Endothelial cell of umbilical vein (primary cell): ENCODE data around the gene FNBP1. TPM values are rescaled to one million over a fixed set of nuclear protein-coding genes. Genes with fewer than 3 reads are reported as not detected.
A peak's percentile ranks its signal among the peaks of the same experiment; 100 is the strongest.

Source experiments
- BruUV-seq: library from RNA; stranded (reverse); fragments of 400-500 nt; replicated peaks from 2 replicates; lab custom pipeline; 2021; lab: Mats Ljungman, UMichigan
- CTCF ChIA-PET: fragments of 300-600, 350-600 bp; sonication (Branson Sonifier 250); formaldehyde crosslinking; loops from one replicate; lab custom pipeline; 2021; ENCODE audit warnings: antibody characterized with exemption, inconsistent platforms; lab: Charles Lee
- POLR2A ChIA-PET: fragments of 300-600, 350-600 bp; sonication (Branson Sonifier 250); formaldehyde crosslinking; loops from one replicate; lab custom pipeline; 2021; ENCODE audit warnings: antibody characterized with exemption, inconsistent platforms; lab: Charles Lee
- DNase-seq: peaks from one replicate; pipeline ENCODE4 v3.0.0-alpha.2; 2011; ENCODE audit warnings: low read depth, low spot score
- FAIRE-seq: peaks from 2 replicates; lab custom pipeline; 2011; peaks lifted over from hg19 to GRCh38; lab: Jason Lieb, UNC
- H2AFZ ChIP-seq: 2 replicates; pipeline ENCODE4 v1.6.0; 2012; ENCODE audit warnings: low read depth, low read length, control low read depth, inconsistent platforms
- H3K27ac ChIP-seq: 2 replicates; pipeline ENCODE4 v1.5.1; 2011; ENCODE audit warnings: low read depth, mild to moderate bottlenecking, control low read depth, low read length, moderate library complexity; ENCODE audit not compliant: insufficient read depth
- H3K27me3 ChIP-seq, 2 experiments: 2 replicates each; pipeline versions ENCODE4 v1.6.0 to v1.6.1; 2011; ENCODE audit warnings: low read length in 2 of 2, mixed read lengths in 1 of 2; ENCODE audit not compliant: control insufficient read depth in 2 of 2, insufficient read depth in 2 of 2
- H3K36me3 ChIP-seq, 2 experiments: 2 replicates in 1 of 2; 3 replicates in 1 of 2; pipeline ENCODE4 v1.5.1; 2011; ENCODE audit warnings: low read length in 2 of 2, mild to moderate bottlenecking in 1 of 2, moderate library complexity in 1 of 2; ENCODE audit not compliant: control insufficient read depth in 2 of 2, insufficient read depth in 2 of 2; ENCODE audit errors: extremely low read depth in 1 of 2
- H3K4me1 ChIP-seq: 3 replicates; pipeline ENCODE4 v1.5.1; 2011; ENCODE audit warnings: mild to moderate bottlenecking, low read length; ENCODE audit not compliant: control insufficient read depth, insufficient read depth; ENCODE audit errors: extremely low read depth
- H3K4me2 ChIP-seq: 2 replicates; pipeline ENCODE4 v1.6.1; 2011; ENCODE audit warnings: low read length, control low read depth, mixed read lengths; ENCODE audit not compliant: insufficient read depth
- H3K4me3 ChIP-seq, 3 experiments: fragments of 200-600 bp in 1 of 3; sonication (generic), shearing (Covaris generic) in 1 of 3; replicated peaks in 1 of 3; 2 replicates each; pipeline ENCODE4 v1.5.1; 2011 to 2016; ENCODE audit warnings: control low read depth in 3 of 3, low read length in 3 of 3, mild to moderate bottlenecking in 2 of 3, inconsistent platforms in 1 of 3, low read depth in 1 of 3, moderate library complexity in 1 of 3; ENCODE audit not compliant: insufficient read depth in 1 of 3
- H3K79me2 ChIP-seq: 2 replicates; pipeline ENCODE4 v1.6.0; 2012; ENCODE audit warnings: low read length, inconsistent platforms; ENCODE audit not compliant: control insufficient read depth, insufficient read depth
- H3K9ac ChIP-seq: replicated peaks from 2 replicates; pipeline ENCODE3; 2011; ENCODE audit warnings: low read length, control low read depth; ENCODE audit not compliant: insufficient read depth; ENCODE audit errors: extremely low read depth
- H3K9me1 ChIP-seq: replicated peaks from 3 replicates; pipeline ENCODE4 v1.6.0; 2011; ENCODE audit warnings: mild to moderate bottlenecking, low read length; ENCODE audit not compliant: control insufficient read depth, insufficient read depth; ENCODE audit errors: extremely low read depth
- H3K9me3 ChIP-seq: replicated peaks from 2 replicates; pipeline ENCODE4 v1.5.1; 2012; ENCODE audit warnings: low read length, inconsistent platforms; ENCODE audit not compliant: control insufficient read depth, insufficient read depth
- H4K20me1 ChIP-seq: replicated peaks from 2 replicates; pipeline ENCODE3; 2011; ENCODE audit warnings: mild to moderate bottlenecking, low read length; ENCODE audit not compliant: control insufficient read depth, insufficient read depth; ENCODE audit errors: extremely low read depth
- CTCF ChIP-seq, 2 donors: IDR thresholded peaks; 1 replicate in 1 of 2; 2 replicates in 1 of 2; pipeline ENCODE4 v1.5.1; 2011; ENCODE audit warnings: low read length in 2 of 2, mild to moderate bottlenecking in 2 of 2, moderate library complexity in 2 of 2, control low read depth in 1 of 2, inconsistent platforms in 1 of 2, low read depth in 1 of 2; ENCODE audit not compliant: insufficient read depth in 1 of 2; ENCODE audit errors: extremely low read depth in 1 of 2
- GATA2 ChIP-seq: IDR thresholded peaks from 2 replicates; pipeline ENCODE4 v1.7.0; 2011; ENCODE audit warnings: low read depth, mild to moderate bottlenecking, moderate library complexity, mixed read lengths, low read length; ENCODE audit not compliant: insufficient read length, insufficient read depth
- JUN ChIP-seq: IDR thresholded peaks from 2 replicates; pipeline ENCODE4 v1.6.1; 2011; ENCODE audit warnings: borderline replicate concordance, low read depth; ENCODE audit not compliant: insufficient read length, insufficient read depth
- POLR2A ChIP-seq: IDR thresholded peaks from 2 replicates; pipeline ENCODE4 v1.6.1; 2012; ENCODE audit warnings: low read depth, mild to moderate bottlenecking, control low read depth, low read length
- dilution Hi-C: fragments of 300-500 bp; cut with MboI; formaldehyde crosslinking; loops from one replicate; pipeline ENCODE4 v1.15.0; 2019; ENCODE audit warnings: low sequenced_read_pairs; ENCODE audit not compliant: extremely low pct_ligation_motif_present
- intact Hi-C: fragments of 100-400 bp; cut with micrococcal nuclease; formaldehyde crosslinking; loops from one replicate; pipeline ENCODE4 v1.10.0; 2022
- polyA plus RNA-seq, 4 experiments: library from polyadenylated mRNA; depleted of rRNA in 3 of 4; stranded (reverse) in 3 of 4; unstranded in 1 of 4; fragments of >200 nt; gene quantifications; 2 replicates each; pipeline versions ENCODE4 v1.2.1 to v1.2.3, GENCODE V29; 2011 to 2012; ENCODE audit warnings: missing spikeins in 1 of 4
- total RNA-seq: library from RNA; stranded (reverse); gene quantifications from 2 replicates; pipeline ENCODE4 v1.2.3, GENCODE V29; 2021

Gene FNBP1
- total and polyA plus RNA-seq, 2 donors (not counting 3 experiments of a cell fraction or from before 2014, with no cell fraction given): 10.9 to 43.9 TPM

- DNase-seq (no peak), FAIRE-seq (no peak)
- Histone ChIP-seq H2AFZ (no peak overlapping the region), H3K9me3 (no peaks in the 10 kb centered on the region), H3K4me2 (no peak overlapping the region), H3K4me3 (no peak overlapping the region), H4K20me1 (peaks cover 4% of the 10 kb centered on the region), H3K79me2 (peaks cover 63% of the 10 kb centered on the region), H3K4me1 (peaks cover 10% of the 10 kb centered on the region), H3K9me1 (no peaks in the 10 kb centered on the region), H3K27me3 (no peaks in the 10 kb centered on the region), H3K36me3 (peaks cover 0 to 2% of the 10 kb centered on the region in 2 experiments), H3K9ac (no peak overlapping the region), H3K27ac (no peak overlapping the region)
- BruUV-seq: no TSS peak
- dilution Hi-C loops (no loop called here), intact Hi-C loops (no loop called here)
- TF ChIP-seq POLR2A (no peak), CTCF (IDR thresholded peaks at IDR 0.05; ENCODE audit: extremely low read depth in 1 of 2, insufficient read depth in 1 of 2, low read depth in 1 of 2, low read length in 2 of 2) (peak; percentile 7 to 18)
- ChIA-PET CTCF (interaction anchor here (1.0 to 1.4 kb wide), 3 partner anchors 12 to 16 kb away, joined by 3 read pairs; partner anchors contain the start of gene FNBP1), POLR2A (interaction anchor here (0.7 kb wide), 1 partner anchor 11 kb away, joined by 3 read pairs; no protein-coding TSS in a partner anchor)
These were observed 15.2 kb upstream of the FNBP1 start for GRCh38 chr9:130058154-130058553.

GRCh38 chr9:130054820-130055219 is 11.8 kb upstream of the FNBP1 start:
- H2AFZ ChIP-seq: peak overlapping the region; percentile 97
- BruUV-seq: no TSS peak
- peaks cover 15% of the 10 kb centered on the region for H3K4me1 ChIP-seq
- H3K79me2 ChIP-seq: peaks cover 46% of the 10 kb centered on the region
- peak overlapping the region; percentile 100 for H3K4me2 ChIP-seq
- H3K36me3 ChIP-seq: no peaks in the 10 kb centered on the region
- DNase-seq (no peak), FAIRE-seq (no peak)
- peak overlapping the region; percentile 73 to 98 (median 96) for H3K4me3 ChIP-seq
- H3K9me1 ChIP-seq: no peaks in the 10 kb centered on the region
- no peaks in the 10 kb centered on the region for H3K27me3 ChIP-seq
- peak overlapping the region; percentile 94 for H3K27ac ChIP-seq
- peak overlapping the region; percentile 97 for H3K9ac ChIP-seq
- dilution Hi-C loops: no loop called here
- no peaks in the 10 kb centered on the region for H4K20me1 ChIP-seq
- CTCF ChIA-PET: no interaction called here
- POLR2A ChIA-PET: no interaction called here
- H3K9me3 ChIP-seq: no peaks in the 10 kb centered on the region
- TF ChIP-seq CTCF (IDR thresholded peaks at IDR 0.05; ENCODE audit: extremely low read depth in 1 of 2, insufficient read depth in 1 of 2, low read depth in 1 of 2, low read length in 2 of 2) (no peak), GATA2 (no peak), JUN (no peak), POLR2A (no peak)
- intact Hi-C loops: no loop called here
